GM23338 (cell line): ENCODE measurements around the gene CCDC92. TPM values are rescaled to one million over a fixed set of nuclear protein-coding genes. Genes with fewer than 3 reads are reported as not detected.

Experiments
- ATAC-seq: fragments of 200-7000 bp; cut with Tn5 transposase; 3 replicates; pipeline ENCODE4 v1.9.1; 2020
- DNase-seq: peaks from one replicate; pipeline ENCODE4 v3.0.0-alpha.2; 2015; ENCODE audit warnings: low spot score
- H2AFZ ChIP-seq: fragments of 200-600 bp; sonication (generic); 2 replicates; pipeline ENCODE4 v1.8.0; 2016; ENCODE audit warnings: antibody characterized with exemption, mild to moderate bottlenecking, moderate library complexity
- H3F3A ChIP-seq: fragments of 200-600 bp; sonication (generic); replicated peaks from 2 replicates; pipeline ENCODE4 v1.8.0; 2017; ENCODE audit warnings: antibody characterized with exemption, mixed run types, low read depth
- H3K27ac ChIP-seq: fragments of 200-600 bp; sonication (generic); 2 replicates; pipeline ENCODE4 v1.6.1; 2016; ENCODE audit warnings: low read depth
- H3K27me3 ChIP-seq: fragments of 200-600 bp; sonication (generic); 2 replicates; pipeline ENCODE4 v1.8.0; 2016; ENCODE audit warnings: mild to moderate bottlenecking, mixed run types, moderate library complexity; ENCODE audit not compliant: insufficient read depth
- H3K36me3 ChIP-seq: fragments of 200-600 bp; sonication (generic); 2 replicates; pipeline ENCODE4 v1.8.0; 2016; ENCODE audit warnings: mild to moderate bottlenecking; ENCODE audit not compliant: insufficient read depth
- H3K4me1 ChIP-seq: fragments of 200-600 bp; sonication (generic); 2 replicates; pipeline ENCODE4 v1.8.0; 2016; ENCODE audit warnings: mild to moderate bottlenecking, moderate library complexity; ENCODE audit not compliant: insufficient read depth
- H3K4me2 ChIP-seq: fragments of 200-600 bp; sonication (generic); 2 replicates; pipeline ENCODE4 v1.7.1; 2017; ENCODE audit warnings: mixed run types
- H3K4me3 ChIP-seq: fragments of 200-600 bp; sonication (generic); 2 replicates; pipeline ENCODE4 v1.6.1; 2016; ENCODE audit warnings: mixed run types
- H3K79me2 ChIP-seq: fragments of 200-600 bp; sonication (generic); replicated peaks from 2 replicates; pipeline ENCODE4 v1.8.0; 2017; ENCODE audit warnings: mild to moderate bottlenecking; ENCODE audit not compliant: insufficient read depth
- H3K9me2 ChIP-seq: fragments of 200-600 bp; sonication (generic); 2 replicates; pipeline ENCODE4 v1.8.0; 2017; ENCODE audit not compliant: insufficient read depth
- H4K20me1 ChIP-seq: fragments of 200-600 bp; sonication (generic); replicated peaks from 2 replicates; pipeline ENCODE4 v1.8.0; 2017; ENCODE audit warnings: mild to moderate bottlenecking; ENCODE audit not compliant: insufficient read depth
- H3K27ac Mint-ChIP-seq: 2 replicates; pipeline ENCODE4 v1.8.0; 2020; ENCODE audit warnings: inconsistent platforms, mild to moderate bottlenecking, moderate library complexity, mixed read lengths
- H3K27me3 Mint-ChIP-seq: 3 replicates; pipeline ENCODE4 v1.8.0; 2022; ENCODE audit warnings: low read depth, mild to moderate bottlenecking, moderate library complexity, mixed read lengths, inconsistent platforms; ENCODE audit not compliant: insufficient read depth, poor library complexity
- H3K36me3 Mint-ChIP-seq: 3 replicates; pipeline ENCODE4 v1.8.0; 2021; ENCODE audit warnings: low read depth, mild to moderate bottlenecking, inconsistent platforms, moderate library complexity, mixed read lengths
- H3K4me1 Mint-ChIP-seq: 3 replicates; pipeline ENCODE4 v1.8.0; 2020; ENCODE audit warnings: mild to moderate bottlenecking, inconsistent platforms, mixed read lengths
- H3K4me3 Mint-ChIP-seq: 3 replicates; pipeline ENCODE4 v1.8.0; 2021; ENCODE audit warnings: moderate library complexity, mild to moderate bottlenecking, inconsistent platforms, mixed read lengths
- H3K9me3 Mint-ChIP-seq: 3 replicates; pipeline ENCODE4 v1.8.0; 2020; ENCODE audit warnings: moderate library complexity, mild to moderate bottlenecking, inconsistent platforms, mixed read lengths
- CREB1 ChIP-seq: fragments of 250-450 bp; sonication (Bioruptor Pico); IDR thresholded peaks from 2 replicates; pipeline ENCODE4 v1.5.0; 2020; ENCODE audit warnings: low read depth, mild to moderate bottlenecking, moderate library complexity
- CTCF ChIP-seq, 2 experiments: fragments of 200-600 bp in 1 of 2; sonication (generic) in 1 of 2; conservative IDR thresholded peaks; 2 replicates each; pipeline versions ENCODE4 v1.5.1 to v1.6.1; 2016 to 2017; ENCODE audit warnings: antibody characterized with exemption in 2 of 2, low read depth in 2 of 2, mild to moderate bottlenecking in 2 of 2, moderate library complexity in 1 of 2
- EZH2phosphoT487 ChIP-seq: fragments of 200-600 bp; sonication (generic); IDR thresholded peaks from one replicate; pipeline ENCODE4 v1.8.1; 2018; ENCODE audit warnings: antibody characterized with exemption; ENCODE audit not compliant: unreplicated experiment
- JUNB ChIP-seq: IDR thresholded peaks from one replicate; pipeline ENCODE4 v1.6.1; 2016; ENCODE audit warnings: antibody characterized with exemption; ENCODE audit not compliant: unreplicated experiment
- NANOG ChIP-seq: IDR thresholded peaks from 2 replicates; pipeline ENCODE4 v1.6.1; 2016; ENCODE audit warnings: antibody characterized with exemption, borderline replicate concordance
- STAT1 ChIP-seq: IDR thresholded peaks from one replicate; pipeline ENCODE4 v1.6.1; 2016; ENCODE audit warnings: antibody characterized with exemption; ENCODE audit not compliant: unreplicated experiment
- ZNF114 ChIP-seq: fragments of 250-450 bp; sonication (Bioruptor Pico); IDR thresholded peaks from 2 replicates; pipeline ENCODE4 v1.5.0; 2020; ENCODE audit warnings: mild to moderate bottlenecking, moderate library complexity
- ZNF331 ChIP-seq: fragments of 250-450 bp; sonication (Bioruptor Pico); IDR thresholded peaks from 2 replicates; pipeline ENCODE4 v1.5.0; 2020; ENCODE audit warnings: low read depth, mild to moderate bottlenecking, moderate library complexity
- ZNF462 ChIP-seq: fragments of 250-450 bp; sonication (Bioruptor Pico); IDR thresholded peaks from 2 replicates; pipeline ENCODE4 v1.5.0; 2020; ENCODE audit warnings: mild to moderate bottlenecking, moderate library complexity
- polyA plus RNA-seq: library from polyadenylated mRNA; unstranded; fragments of >200 nt; fragmentation: Nextera tagmentation; extraction: Ambion mirVana; gene quantifications from 2 replicates; pipeline ENCODE4 v1.2.1, GENCODE V29; 2016
- total RNA-seq: library from RNA; depleted of rRNA; stranded (reverse); fragments of >200 nt; shearing (Covaris generic); gene quantifications from 2 replicates; pipeline ENCODE4 v1.2.3, GENCODE V29; 2014
- TF ChIP-seq, protein P1 (sequence below): IDR thresholded peaks from 2 replicates; pipeline ENCODE4 v1.6.1; 2016; ENCODE audit warnings: antibody characterized with exemption

Gene CCDC92
- total and polyA plus RNA-seq, 2 experiments from 2014 or later, result 0.08 to 0.31 TPM

DNA sequence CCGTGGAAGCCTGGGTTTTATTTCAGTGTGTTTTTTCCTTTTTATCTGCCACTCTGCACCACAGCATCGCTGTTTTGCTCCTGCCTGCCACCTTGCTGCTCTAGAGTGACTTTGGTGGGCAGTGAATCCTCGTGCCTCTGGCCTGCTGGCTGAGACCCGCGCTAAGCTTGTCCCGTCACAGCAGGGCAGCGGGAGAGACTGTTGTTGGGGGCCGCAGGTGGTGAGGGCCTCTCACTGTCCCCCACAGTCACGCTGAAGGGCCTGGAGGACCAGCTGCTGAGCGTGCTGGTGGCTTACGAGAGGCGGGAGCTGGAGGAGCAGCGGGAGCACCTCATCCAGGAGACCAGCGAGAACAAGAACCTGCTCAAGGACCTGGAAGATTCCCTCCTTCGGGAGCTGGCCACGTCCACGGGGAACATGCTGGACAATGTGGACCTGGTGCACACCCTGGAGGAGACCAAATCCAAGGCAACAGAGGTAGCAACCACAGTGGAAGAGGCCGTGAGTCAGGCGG is 55.2 kb downstream of the CCDC92 start:
- Mint-ChIP-seq H3K4me1 (peaks cover 5% of the 10 kb centered on the region; the same call in 2 of the 3 replicates), H3K36me3 (peaks cover 3% of the 10 kb centered on the region; the same call in 2 of the 3 replicates), H3K4me3 (no peak overlapping the region), H3K27me3 (peaks cover 31% of the 10 kb centered on the region), H3K9me3 (peaks cover 4% of the 10 kb centered on the region; the same call in 2 of the 3 replicates), H3K27ac (no peak overlapping the region)
- Histone ChIP-seq H3K36me3 (no peaks in the 10 kb centered on the region), H3K79me2 (no peaks in the 10 kb centered on the region), H3K4me2 (no peak overlapping the region), H3F3A (no peaks in the 10 kb centered on the region; the same call in 1 of the 2 replicates), H2AFZ (no peak overlapping the region), H3K9me2 (no peaks in the 10 kb centered on the region), H4K20me1 (no peaks in the 10 kb centered on the region), H3K4me1 (no peaks in the 10 kb centered on the region), H3K27me3 (no peaks in the 10 kb centered on the region), H3K4me3 (no peak overlapping the region), H3K27ac (no peak overlapping the region)
- DNase-seq (no peak), ATAC-seq (no peak)
- TF ChIP-seq NANOG (no peak), STAT1 (no peak), CREB1 (no peak), ZNF462 (CRISPR knock-in tag) (no peak), CTCF (conservative IDR thresholded peaks at IDR 0.05; ENCODE audit: low read depth in 2 of 2) (no peak), JUNB (no peak), ZNF114 (no peak), ZNF331 (CRISPR knock-in tag) (no peak), EZH2phosphoT487 (no peak)
- TF ChIP-seq, protein P1, sequence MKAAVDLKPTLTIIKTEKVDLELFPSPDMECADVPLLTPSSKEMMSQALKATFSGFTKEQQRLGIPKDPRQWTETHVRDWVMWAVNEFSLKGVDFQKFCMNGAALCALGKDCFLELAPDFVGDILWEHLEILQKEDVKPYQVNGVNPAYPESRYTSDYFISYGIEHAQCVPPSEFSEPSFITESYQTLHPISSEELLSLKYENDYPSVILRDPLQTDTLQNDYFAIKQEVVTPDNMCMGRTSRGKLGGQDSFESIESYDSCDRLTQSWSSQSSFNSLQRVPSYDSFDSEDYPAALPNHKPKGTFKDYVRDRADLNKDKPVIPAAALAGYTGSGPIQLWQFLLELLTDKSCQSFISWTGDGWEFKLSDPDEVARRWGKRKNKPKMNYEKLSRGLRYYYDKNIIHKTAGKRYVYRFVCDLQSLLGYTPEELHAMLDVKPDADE, result no peak
